ENCODE results near the gene EGFL7.

EGFL7 gene

GRCh38 chr9:136674786-136675349 lies 12.2 kb downstream of the EGFL7 start:
- H3K9me3 ChIP-seq (ENCODE audit: insufficient read depth, low read depth, low read length): no peaks in the 10 kb centered on the region
- no peak overlapping the region for H3K27ac ChIP-seq (ENCODE audit: low read length)
- H3K4me1 ChIP-seq (ENCODE audit: insufficient read depth, low read length): no peaks in the 10 kb centered on the region
- no peaks in the 10 kb centered on the region for H3K27me3 ChIP-seq (ENCODE audit: insufficient read depth, low read length)
- no peak overlapping the region for H3K4me3 ChIP-seq (ENCODE audit: low read length)
- H3K36me3 ChIP-seq (ENCODE audit: insufficient read depth, low read depth, low read length): no peaks in the 10 kb centered on the region
- no peak overlapping the region for H3K9ac ChIP-seq (ENCODE audit: low read depth, low read length)

GRCh38 chr9:136675477-136676296 lies 13.0 kb downstream of the EGFL7 start:
- Histone ChIP-seq H3K4me3 (ENCODE audit: low read length) (no peak overlapping the region), H3K4me1 (ENCODE audit: insufficient read depth, low read length) (no peaks in the 10 kb centered on the region), H3K9ac (ENCODE audit: low read depth, low read length) (no peak overlapping the region), H3K36me3 (ENCODE audit: insufficient read depth, low read depth, low read length) (no peaks in the 10 kb centered on the region), H3K27me3 (ENCODE audit: insufficient read depth, low read length) (no peaks in the 10 kb centered on the region), H3K9me3 (ENCODE audit: insufficient read depth, low read depth, low read length) (no peaks in the 10 kb centered on the region), H3K27ac (ENCODE audit: low read length) (no peak overlapping the region)

- Histone ChIP-seq H3K4me3 (ENCODE audit: low read length) (no peak overlapping the region), H3K9me3 (ENCODE audit: insufficient read depth, low read depth, low read length) (no peaks in the 10 kb centered on the region), H3K27me3 (ENCODE audit: insufficient read depth, low read length) (no peaks in the 10 kb centered on the region), H3K9ac (ENCODE audit: low read depth, low read length) (no peak overlapping the region), H3K4me1 (ENCODE audit: insufficient read depth, low read length) (no peaks in the 10 kb centered on the region), H3K36me3 (ENCODE audit: insufficient read depth, low read depth, low read length) (no peaks in the 10 kb centered on the region), H3K27ac (ENCODE audit: low read length) (no peak overlapping the region)
Measured at GRCh38 chr9:136676297-136676794, 13.6 kb downstream of the EGFL7 start.

DNA sequence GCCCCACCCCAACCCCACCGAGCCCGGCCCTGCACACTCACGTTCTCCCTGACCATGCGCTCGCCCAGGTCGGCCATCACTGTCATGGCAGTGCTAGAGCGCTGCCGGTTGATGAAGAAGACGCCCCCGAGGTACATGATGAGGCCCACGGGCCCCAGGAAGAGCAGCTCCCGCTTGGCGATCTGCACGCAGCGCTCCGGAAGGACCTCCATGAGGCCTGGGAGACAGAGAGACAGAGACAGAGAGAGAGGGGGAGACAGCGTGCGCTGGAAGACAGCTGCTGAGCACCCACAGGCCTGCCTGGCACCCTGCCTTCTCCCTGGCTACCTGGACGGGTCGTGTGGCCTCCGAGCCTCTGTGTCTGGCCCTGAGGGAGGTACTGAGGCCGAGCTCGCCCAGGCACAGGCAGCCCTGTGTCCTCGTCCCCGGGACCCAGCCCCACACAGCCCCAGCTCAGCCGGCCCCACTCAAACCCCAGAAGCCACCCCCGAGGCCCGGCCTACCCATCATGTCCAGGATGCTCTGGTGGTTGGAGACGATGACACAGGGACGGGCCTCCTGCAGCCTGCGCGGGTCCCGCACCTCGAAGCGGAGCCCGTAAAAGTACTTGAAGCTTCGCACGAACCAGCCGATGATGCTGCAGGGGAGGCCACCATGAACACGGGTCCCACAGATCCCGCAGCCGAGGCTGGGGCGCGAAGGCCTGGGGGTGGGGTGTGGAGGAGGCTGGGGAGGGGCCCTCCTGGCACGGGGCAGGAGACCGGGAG lies 14.4 kb downstream of the EGFL7 start:
- Histone ChIP-seq H3K36me3 (ENCODE audit: insufficient read depth, low read depth, low read length) (no peaks in the 10 kb centered on the region), H3K4me3 (ENCODE audit: low read length) (no peak overlapping the region), H3K9ac (ENCODE audit: low read depth, low read length) (no peak overlapping the region), H3K27ac (ENCODE audit: low read length) (no peak overlapping the region), H3K9me3 (ENCODE audit: insufficient read depth, low read depth, low read length) (no peaks in the 10 kb centered on the region), H3K27me3 (ENCODE audit: insufficient read depth, low read length) (no peaks in the 10 kb centered on the region), H3K4me1 (ENCODE audit: insufficient read depth, low read length) (no peaks in the 10 kb centered on the region)

DNA sequence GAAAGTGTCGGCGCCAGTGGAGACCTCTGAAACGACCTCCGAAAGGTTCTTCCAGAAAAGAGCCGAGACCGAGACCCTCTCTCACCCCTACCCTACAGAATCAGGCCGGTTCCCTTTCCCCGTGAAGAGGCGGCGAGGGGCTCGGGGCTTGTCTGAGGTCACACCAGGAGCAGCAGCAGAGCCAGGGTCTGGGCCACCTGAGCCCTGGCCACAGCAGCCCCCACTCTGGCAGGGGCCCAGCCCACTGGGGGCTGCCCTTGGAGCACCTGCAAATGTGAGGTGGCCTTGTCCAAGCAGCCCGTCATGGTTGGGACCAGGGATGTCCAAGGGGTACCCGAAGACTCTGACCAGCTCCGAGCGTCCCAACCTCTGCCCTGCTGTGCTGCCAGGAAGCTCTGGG lies 15.3 kb downstream of the EGFL7 start:
- no peaks in the 10 kb centered on the region for H3K4me1 ChIP-seq (ENCODE audit: insufficient read depth, low read length)
- H3K36me3 ChIP-seq (ENCODE audit: insufficient read depth, low read depth, low read length): no peaks in the 10 kb centered on the region

GRCh38 chr9:136678624-136679023 lies 15.9 kb downstream of the EGFL7 start:
- Histone ChIP-seq H3K27me3 (ENCODE audit: insufficient read depth, low read length) (no peaks in the 10 kb centered on the region), H3K36me3 (ENCODE audit: insufficient read depth, low read depth, low read length) (no peaks in the 10 kb centered on the region), H3K4me1 (ENCODE audit: insufficient read depth, low read length) (no peaks in the 10 kb centered on the region), H3K9me3 (ENCODE audit: insufficient read depth, low read depth, low read length) (no peaks in the 10 kb centered on the region), H3K4me3 (ENCODE audit: low read length) (no peak overlapping the region), H3K27ac (ENCODE audit: low read length) (no peak overlapping the region), H3K9ac (ENCODE audit: low read depth, low read length) (no peak overlapping the region)

More for the DNA sequence above, 15.3 kb downstream of the EGFL7 start:
- Histone ChIP-seq H3K9ac (ENCODE audit: low read depth, low read length) (no peak overlapping the region), H3K9me3 (ENCODE audit: insufficient read depth, low read depth, low read length) (no peaks in the 10 kb centered on the region), H3K27ac (ENCODE audit: low read length) (no peak overlapping the region), H3K4me3 (ENCODE audit: low read length) (no peak overlapping the region), H3K27me3 (ENCODE audit: insufficient read depth, low read length) (no peaks in the 10 kb centered on the region)

GRCh38 chr9:136679431-136679941 lies 16.8 kb downstream of the EGFL7 start:
- Histone ChIP-seq H3K9me3 (ENCODE audit: insufficient read depth, low read depth, low read length) (no peaks in the 10 kb centered on the region), H3K27ac (ENCODE audit: low read length) (no peak overlapping the region), H3K9ac (ENCODE audit: low read depth, low read length) (no peak overlapping the region), H3K36me3 (ENCODE audit: insufficient read depth, low read depth, low read length) (no peaks in the 10 kb centered on the region), H3K4me1 (ENCODE audit: insufficient read depth, low read length) (no peaks in the 10 kb centered on the region), H3K4me3 (ENCODE audit: low read length) (no peak overlapping the region), H3K27me3 (ENCODE audit: insufficient read depth, low read length) (no peaks in the 10 kb centered on the region)

DNA sequence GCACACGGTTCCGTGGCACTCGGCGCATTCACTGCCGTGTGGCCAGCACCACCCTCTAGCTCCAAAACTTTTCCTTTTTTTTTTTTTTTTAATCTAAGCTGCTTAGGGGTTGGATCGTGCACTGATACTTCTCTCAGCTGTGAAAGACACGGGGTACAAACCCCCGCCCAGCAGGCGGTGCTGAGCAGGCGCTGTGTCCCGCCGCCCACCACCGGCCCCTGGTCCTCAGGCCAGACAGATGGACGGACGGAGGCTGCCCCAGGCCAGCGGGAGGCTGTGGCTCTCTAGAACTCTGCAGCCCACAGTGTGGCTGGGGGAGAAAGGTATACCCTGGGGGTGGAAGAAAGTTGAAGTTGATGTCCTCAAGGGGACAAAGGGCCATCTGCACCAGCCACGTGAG lies 18.3 kb downstream of the EGFL7 start:
- no peaks in the 10 kb centered on the region for H3K9me3 ChIP-seq (ENCODE audit: insufficient read depth, low read depth, low read length)
- no peaks in the 10 kb centered on the region for H3K36me3 ChIP-seq (ENCODE audit: insufficient read depth, low read depth, low read length)
- no peak overlapping the region for H3K4me3 ChIP-seq (ENCODE audit: low read length)
- H3K27ac ChIP-seq (ENCODE audit: low read length): no peak overlapping the region
- H3K9ac ChIP-seq (ENCODE audit: low read depth, low read length): no peak overlapping the region
- peaks cover 9% of the 10 kb centered on the region for H3K27me3 ChIP-seq (ENCODE audit: insufficient read depth, low read length)
- H3K4me1 ChIP-seq (ENCODE audit: insufficient read depth, low read length): no peaks in the 10 kb centered on the region; the same call in 1 of the 2 replicates

GRCh38 chr9:136681945-136682699 lies 19.4 kb downstream of the EGFL7 start:
- no peaks in the 10 kb centered on the region; the same call in 1 of the 2 replicates for H3K4me1 ChIP-seq (ENCODE audit: insufficient read depth, low read length)
- no peaks in the 10 kb centered on the region for H3K9me3 ChIP-seq (ENCODE audit: insufficient read depth, low read depth, low read length)
- H3K27ac ChIP-seq (ENCODE audit: low read length): no peak overlapping the region
- no peak overlapping the region for H3K4me3 ChIP-seq (ENCODE audit: low read length)
- H3K9ac ChIP-seq (ENCODE audit: low read depth, low read length): no peak overlapping the region
- H3K27me3 ChIP-seq (ENCODE audit: insufficient read depth, low read length): peaks cover 15% of the 10 kb centered on the region
- no peaks in the 10 kb centered on the region for H3K36me3 ChIP-seq (ENCODE audit: insufficient read depth, low read depth, low read length)

DNA sequence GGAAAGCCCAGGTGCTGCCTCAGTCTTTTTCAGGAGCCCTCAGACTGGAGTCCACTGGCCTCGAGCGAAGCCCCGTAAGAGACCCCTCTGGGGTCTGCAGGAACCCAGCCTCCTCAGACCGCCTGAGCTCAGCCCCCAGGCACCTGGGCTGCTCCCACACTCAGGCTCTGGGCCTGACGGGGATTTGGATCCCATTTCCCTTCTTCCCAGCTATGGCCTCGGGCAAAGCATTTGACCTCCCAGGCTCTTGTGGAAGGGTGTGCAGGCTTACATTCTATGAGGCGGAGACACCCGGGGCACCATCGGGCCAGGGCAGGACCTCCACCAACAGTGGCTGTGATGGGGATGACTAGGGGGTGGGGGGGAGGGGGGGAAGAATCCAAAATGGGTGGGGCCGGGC lies 20.0 kb downstream of the EGFL7 start:
- no peaks in the 10 kb centered on the region; the same call in 1 of the 2 replicates for H3K4me1 ChIP-seq (ENCODE audit: insufficient read depth, low read length)
- H3K4me3 ChIP-seq (ENCODE audit: low read length): no peak overlapping the region
- no peak overlapping the region for H3K9ac ChIP-seq (ENCODE audit: low read depth, low read length)
- no peak overlapping the region for H3K27ac ChIP-seq (ENCODE audit: low read length)
- H3K36me3 ChIP-seq (ENCODE audit: insufficient read depth, low read depth, low read length): no peaks in the 10 kb centered on the region
- no peaks in the 10 kb centered on the region for H3K9me3 ChIP-seq (ENCODE audit: insufficient read depth, low read depth, low read length)
- peaks cover 16% of the 10 kb centered on the region for H3K27me3 ChIP-seq (ENCODE audit: insufficient read depth, low read length)

DNA sequence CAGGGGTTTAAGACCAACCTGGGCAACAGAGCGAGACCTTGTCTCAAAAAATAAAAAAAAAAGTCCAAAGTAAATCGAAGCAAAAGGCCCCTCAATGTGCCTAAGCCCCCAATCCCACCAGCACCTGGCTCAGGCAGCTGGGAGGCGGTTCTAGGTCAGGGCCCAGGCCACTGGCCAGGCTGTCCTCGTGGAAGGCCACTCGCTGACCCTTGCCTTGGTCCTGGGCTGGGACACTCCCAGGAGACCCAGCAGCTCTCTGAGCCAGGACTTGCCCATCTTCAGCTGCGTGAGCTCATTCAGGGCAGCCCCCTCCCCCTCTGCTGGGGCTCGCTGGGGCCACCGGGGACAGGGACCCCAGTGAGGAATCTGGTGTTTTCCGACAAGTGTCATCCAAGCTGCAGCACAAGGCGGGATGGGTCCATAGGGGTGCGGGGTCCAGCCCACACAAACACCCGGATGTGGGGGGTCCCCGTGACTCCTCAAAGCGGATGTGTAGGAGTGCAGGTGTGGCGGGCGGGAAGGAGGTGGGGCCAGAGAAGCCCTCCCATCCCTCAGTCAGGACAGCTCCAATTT lies 20.5 kb downstream of the EGFL7 start:
- H3K4me3 ChIP-seq (ENCODE audit: low read length): no peak overlapping the region
- no peaks in the 10 kb centered on the region for H3K9me3 ChIP-seq (ENCODE audit: insufficient read depth, low read depth, low read length)
- peaks cover 21% of the 10 kb centered on the region for H3K27me3 ChIP-seq (ENCODE audit: insufficient read depth, low read length)
- H3K27ac ChIP-seq (ENCODE audit: low read length): no peak overlapping the region
- no peaks in the 10 kb centered on the region; the same call in 1 of the 2 replicates for H3K4me1 ChIP-seq (ENCODE audit: insufficient read depth, low read length)
- H3K9ac ChIP-seq (ENCODE audit: low read depth, low read length): no peak overlapping the region
- no peaks in the 10 kb centered on the region for H3K36me3 ChIP-seq (ENCODE audit: insufficient read depth, low read depth, low read length)

Measured in iPS-20b (cell line).